Stimulated activated CD4-positive, alpha-beta T cell treated with anti-CD3 and anti-CD28 coated beads, TNF-alpha, amount 100 ng/mL, for 48 hours (primary cell): ENCODE results near the gene GRK3.
"Not testable (repeated sequence)": the region's sequence is repeated elsewhere in the genome, so short reads cannot be mapped to it uniquely, and the experiment has no call there.

ENCODE experiments used
- DNase-seq, 3 donors: peaks; one replicate each; pipeline ENCODE4 v3.0.0-alpha.2; 2020; ENCODE audit warnings: low read depth in 3 of 3

The GRK3 gene

DNA sequence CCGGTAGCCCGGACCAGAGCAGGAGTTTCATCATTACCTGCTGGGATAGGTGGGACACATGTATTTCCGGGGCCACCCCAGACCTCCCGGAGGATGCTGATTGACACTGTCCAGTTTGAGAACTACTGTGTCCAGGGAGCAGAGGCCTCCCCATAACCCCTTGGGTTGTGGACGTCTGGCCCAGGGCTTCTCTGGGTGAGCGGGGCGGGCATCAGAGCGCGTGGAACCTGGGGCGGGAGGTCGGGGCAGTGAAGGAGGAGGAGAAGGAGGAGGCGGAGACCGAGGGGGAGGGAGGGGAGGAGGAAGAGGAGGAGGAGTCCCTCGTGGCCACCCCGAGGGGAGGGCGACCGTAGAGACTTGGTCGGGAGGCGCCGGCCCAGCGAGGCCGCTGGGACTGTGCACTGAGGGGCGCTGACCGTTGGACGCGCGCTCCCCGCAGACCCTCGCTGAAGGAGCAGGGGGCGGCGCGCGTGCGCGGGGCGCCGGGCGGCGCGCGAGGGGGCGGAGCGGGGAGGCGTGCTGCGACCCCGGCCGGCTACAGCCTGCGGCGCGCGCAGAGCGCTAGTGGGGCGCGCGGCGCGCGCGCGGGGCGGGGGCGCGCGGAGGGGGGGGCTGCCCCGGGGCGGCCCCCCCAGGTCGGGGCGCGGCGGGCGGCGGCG is at the start of gene GRK3:
Gene GRK3 (plus strand): TSS at position 356 of the 659 bp plus-strand sequence. CDS start 366 bp downstream, outside the sequence.
- peak; percentile 4 to 43 (median 33) for DNase-seq

DNA sequence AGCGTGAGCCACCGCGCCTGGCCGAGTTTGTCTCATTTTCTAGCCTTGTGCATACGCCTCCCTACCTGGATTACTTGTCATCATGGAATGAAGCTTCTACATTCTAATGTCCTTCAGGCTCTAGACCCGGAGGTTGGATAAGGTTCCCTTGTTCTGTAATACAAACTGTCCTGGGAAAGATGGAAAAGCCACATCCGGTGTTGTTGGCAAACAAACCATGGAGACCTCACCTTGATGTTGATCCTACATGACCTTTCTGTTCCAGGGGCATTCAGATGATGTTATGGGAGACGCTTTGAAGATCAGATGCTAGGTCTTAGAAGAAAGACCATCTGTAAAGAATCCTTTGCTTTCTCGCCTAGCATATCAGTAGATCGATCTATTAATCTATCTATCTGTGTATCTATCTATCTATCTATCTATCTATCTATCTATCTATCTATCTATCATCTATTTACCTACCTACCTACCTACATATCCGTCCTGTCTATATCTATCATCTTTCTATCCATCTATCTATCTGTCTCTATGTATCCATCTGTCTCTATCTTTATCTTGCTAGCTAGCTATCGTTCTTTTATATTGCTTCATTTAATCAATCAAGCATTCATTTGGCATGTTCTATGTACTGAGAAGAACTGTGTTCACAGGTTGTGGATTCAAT is 46.3 kb upstream of the GRK3 start:
- no peak for DNase-seq

DNA sequence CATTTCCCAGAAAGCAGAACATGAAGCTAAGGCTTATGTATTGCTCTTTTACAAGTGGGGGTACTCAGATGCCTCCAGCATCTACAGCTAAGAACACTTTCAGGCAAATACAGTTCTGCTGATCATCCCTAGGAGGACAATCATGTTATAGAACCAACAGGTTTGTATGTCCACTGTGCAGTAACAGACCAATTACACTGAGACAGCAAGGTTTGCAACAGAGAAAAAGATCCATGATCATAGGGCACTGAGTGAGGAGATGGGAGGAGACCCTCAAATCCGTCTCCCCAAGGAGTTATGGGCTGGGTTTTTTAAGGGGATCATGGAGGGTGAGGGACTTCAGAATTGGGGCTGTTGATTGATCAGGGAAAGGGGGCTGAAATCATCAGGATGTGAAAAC is 39.1 kb upstream of the GRK3 start:
- DNase-seq, result no peak

DNA sequence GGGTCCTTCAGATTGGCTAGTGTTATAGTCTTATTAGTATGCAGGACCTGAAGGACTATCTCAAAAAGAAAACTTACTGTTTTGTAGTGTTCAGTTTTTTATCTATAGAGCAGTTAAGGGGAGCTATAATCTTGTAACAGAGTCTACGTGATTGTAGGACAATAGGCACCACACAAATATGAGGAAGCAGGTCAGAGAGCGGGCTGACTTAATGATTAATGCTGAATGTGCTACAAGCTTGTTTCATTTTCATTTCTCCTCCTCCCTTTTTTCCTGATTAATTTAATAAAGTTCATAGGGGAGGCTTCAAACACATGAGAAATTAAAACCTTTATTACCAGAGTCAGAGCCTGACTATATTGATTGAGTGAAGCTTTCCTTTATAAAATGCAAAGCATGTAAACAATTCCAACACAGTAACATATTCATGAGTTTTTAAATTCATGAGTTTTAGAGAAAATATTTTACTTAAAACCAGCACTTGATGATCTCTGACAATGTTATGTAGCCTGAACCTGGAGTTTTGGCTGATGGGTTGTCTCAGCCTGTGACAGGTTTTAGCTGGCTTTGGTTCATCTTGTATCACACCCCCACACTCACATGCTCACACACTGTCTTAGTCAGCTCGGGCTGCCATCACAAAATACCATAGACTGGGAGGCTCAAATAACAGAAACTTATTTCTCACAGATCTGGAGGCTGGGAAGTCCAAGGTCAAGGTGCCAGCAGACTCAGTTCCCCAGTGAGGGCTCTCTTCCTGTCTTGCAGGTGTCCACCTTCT is 38.5 kb upstream of the GRK3 start:
- DNase-seq, result not testable (repeated sequence)

DNA sequence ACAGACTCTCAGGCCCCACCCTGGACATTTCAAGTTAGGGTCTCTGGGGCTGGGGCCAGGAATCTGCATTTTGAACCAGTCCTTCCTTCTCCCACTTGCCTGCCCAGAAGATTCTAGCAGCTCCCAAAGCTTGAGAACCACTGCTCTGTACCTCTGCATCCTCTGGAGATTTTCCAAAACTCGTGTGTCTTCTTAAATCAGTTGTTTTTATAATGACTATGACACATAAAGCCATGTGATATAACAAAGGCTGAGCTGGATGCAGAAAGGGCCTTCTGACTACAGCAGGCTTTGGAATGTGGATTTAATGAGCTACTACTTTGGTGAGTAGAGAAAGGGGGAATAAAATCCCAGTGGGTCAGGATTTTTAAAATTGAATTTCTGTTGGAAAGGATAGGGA is 37.5 kb upstream of the GRK3 start:
- not testable (repeated sequence) for DNase-seq

DNA sequence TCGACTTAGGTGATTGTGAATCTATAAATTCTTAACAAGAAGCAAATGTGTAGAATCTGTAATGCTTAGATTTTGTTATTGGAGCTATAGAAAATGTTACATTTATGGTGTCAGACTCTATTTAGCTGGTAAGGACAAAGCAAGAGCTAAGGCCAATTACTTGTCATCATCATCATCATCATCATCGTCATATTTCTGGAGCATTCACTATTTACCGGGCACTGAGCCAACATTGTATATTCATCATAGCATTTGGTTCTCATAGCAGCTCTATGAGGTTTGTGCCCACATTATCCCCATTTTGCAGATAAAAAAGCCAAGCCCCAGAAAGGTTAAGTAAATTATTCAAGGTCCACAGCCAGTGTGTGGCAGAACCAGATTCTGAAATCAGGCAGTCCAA is 36.4 kb upstream of the GRK3 start:
- not testable (repeated sequence) for DNase-seq

DNA sequence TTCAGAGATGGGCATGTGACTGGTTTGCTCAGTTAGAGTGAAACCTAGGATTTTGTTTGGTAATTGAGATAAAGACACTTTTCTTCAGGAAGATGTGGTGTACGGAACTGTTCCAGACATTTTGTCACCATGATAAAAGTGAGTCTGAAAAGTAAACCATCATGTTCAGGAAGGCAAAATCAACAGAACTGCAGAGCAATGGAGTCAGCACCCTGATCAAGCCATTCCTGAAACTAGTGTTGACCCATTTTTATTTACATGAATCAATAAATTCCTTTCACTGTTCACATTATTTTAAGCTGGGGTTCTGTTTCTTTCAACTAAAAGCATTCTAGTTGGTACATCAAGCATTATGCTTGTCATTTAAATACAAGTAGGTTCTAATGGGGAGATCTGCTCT is 35.4 kb upstream of the GRK3 start:
- DNase-seq, result not testable (repeated sequence)

DNA sequence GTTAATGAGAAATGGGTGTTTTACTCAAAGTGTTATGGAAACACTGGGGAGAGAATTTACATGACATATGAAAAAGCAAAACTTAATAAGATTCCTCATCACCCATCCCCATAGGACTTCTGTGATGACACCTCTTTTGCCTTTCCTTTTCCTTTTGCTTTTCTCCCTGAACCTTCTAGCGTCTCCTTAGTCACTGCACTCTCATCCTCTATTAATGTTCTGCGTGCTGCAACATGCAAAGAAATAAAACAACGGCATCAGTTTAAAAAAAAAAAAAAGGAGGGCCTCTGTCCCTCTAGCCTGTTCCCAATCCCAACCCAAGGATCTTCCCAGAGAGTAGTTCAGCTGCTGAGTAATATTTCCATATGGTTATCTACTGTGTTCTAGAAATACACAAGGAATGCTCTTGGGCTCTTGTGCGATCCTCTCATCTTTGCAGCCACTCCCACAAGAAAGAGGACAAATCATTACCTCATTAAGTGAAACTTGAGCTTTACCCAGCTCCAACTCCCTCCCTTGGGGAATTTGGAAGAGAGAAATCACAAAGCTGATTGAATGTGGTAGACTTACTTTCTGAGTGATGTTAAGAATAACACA is 34.8 kb upstream of the GRK3 start:
- not testable (repeated sequence) for DNase-seq

DNA sequence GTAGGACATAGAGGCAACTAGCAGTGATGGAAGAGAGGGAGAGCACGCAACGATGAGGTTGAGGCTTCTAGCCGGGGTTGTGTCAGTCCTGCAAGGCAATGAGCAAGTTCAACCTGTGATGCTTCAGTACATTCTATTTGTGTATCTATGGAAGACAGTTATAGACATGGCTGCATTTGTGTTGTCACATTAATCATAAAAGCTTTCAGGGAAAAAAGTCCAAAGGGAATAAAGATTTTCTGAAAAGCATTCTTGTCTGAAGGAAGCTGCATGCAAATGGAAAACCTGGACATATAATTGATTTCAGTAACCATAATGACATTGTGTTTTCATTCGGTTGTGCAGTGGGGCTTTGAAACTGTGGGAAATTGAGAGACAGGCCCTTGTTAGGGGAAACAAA is 32.8 kb upstream of the GRK3 start:
- DNase-seq, result not testable (repeated sequence)

DNA sequence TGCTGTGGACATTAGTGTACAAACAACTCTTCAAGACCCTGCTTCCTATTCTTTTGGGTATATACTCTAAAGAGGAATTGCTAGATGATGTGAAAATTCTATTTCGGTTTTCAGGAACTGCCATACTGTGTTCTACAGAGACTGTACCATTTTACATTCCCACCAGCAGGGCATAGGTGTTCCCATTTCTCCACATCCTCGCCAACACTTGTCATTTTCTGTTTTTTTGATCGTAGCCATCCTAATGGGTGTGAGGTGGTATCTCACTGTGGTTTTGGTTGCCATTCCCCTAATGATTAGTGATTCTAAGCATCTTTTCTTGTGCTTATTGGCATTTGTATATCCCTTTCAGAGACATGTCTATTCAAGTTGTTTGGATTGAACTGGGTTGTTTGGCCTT is 29.8 kb upstream of the GRK3 start:
- DNase-seq, result no peak

DNA sequence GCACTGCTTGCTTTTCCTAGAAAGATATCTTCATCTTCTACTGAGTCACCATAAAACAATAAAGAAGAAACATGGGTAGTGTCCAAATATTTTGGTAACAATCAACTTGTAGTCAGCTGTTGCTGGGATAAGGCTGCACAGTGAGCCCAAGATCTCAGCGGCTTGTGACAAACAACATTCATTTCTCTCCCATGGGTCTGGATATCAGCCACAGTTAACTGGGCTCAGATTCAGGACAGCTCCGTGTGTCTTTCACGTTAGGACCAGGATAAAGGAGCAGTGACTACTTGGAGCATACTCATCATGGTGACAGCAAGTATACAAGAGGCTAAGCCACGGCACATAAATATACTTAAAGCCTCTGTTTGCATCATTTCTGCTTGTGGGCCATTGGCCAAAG is 27.9 kb upstream of the GRK3 start:
- no peak for DNase-seq

DNA sequence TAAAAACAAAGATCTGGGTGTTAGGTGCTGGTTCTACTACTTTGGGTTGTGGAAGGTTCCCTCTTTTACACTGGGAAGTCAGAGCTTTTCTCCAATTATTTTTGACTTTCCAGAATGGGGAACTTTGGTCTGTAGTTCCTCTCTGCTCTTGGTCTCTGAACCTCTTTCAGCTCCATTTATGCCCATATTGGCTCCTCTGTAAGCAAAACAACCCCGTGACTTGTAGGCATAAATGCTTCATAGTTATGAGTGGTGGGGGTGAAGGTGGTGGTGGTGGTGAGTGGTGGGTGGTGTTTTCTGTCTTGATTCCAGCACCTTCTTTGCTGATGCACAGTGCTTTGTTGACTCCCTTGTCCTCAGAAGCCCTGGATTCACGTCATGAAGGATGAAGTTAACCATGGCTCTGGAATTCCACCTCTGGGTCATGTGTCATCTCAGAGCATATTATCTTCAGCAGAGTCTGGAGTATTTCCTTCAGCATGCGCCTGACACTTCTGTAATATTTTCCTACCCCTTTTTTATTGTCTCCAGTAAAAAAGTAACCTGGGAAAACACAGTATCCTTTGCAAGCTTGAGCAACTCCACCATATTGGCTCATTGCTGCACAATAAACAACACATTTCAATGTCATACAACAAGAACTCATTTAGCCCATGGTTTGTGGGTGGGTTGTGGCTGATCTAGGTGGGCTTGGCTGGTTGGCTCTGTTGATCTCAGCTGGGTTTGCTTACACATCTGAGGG is 24.1 kb upstream of the GRK3 start:
- no peak for DNase-seq

DNA sequence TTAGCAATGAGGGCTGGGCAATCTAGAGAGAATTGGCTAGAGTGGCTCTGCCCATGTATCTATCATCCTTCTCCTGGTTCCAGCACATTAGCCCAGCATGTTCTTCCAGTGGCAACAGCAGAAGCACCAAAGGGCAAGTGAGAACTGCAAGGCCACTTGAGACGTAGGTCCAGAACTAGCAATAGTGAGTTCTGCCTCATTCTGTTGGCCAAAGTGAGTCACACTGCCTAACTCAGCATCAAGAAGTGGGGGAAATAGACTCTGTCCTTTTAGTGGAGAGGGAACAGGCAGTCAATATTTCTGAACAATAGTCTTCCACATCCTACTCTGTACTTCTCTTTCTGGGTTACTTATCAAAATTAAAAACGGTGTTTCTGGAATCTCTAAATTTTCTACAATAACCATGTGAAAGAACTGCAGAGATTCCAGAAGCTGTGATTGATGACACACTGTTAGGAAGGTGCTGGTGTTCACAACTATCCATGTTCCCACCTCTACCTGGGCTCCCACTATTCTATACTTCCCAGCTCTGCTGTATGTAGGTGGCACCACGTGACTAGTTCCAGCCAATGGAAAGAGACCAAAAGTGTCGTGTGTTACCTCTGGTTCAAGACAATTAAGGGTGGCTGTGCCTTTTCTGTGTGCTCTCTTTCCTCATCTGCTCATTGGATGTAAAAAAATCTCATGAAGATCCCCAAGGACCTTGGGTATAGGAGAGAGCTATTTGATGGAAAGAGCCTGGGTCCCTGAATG is 23.4 kb upstream of the GRK3 start:
- DNase-seq, result no peak

DNA sequence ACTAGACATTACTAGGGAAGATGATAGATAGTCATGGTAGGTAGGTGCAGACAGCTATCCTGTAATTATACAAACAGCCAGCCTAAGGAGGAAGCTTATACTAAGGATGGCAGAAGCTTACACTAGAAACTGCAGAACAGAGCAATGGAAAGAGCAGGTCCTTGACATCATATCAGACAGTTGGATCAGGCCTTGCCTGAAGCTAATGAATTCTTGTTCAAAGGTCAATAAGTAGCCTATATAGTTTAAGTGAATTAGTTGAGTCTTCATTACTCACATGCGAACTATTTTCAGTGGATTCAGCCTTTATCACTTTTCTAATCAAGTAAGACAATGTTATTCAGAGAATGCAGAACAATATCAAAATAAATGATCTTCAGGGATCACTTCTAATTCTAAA is 22.3 kb upstream of the GRK3 start:
- no peak for DNase-seq

DNA sequence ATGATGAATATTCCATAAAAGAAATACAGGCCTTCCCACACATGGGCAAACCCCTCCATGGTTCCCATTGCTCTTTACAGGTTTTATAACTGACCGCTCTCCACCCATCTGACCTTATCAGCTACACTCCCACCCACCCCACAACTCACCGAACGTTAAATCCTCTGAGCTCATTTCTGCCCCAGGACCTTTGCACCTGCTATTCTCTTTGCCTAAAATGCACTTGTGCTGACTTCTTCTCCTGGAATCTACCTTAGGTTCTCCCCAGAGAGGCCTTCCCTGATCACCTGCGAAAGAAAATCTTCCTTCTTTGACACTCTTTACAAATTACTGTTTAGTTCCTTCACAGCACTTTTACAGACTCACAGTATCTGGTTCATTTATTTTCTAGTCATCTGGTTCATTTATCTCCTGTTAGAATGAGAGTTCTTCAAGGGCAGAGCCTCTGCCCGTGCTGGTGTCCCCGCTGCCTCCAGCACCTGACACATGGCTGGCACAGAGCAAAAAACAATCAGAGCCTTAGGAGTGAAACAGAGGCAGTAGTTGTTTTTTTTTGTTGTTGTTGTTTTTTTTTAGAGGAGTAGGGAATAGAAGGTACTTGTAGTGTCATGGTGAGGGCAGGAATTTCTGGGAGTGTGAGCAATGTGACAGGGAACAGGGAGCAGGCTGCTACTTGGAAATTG is 21.6 kb upstream of the GRK3 start:
- no peak for DNase-seq

DNA sequence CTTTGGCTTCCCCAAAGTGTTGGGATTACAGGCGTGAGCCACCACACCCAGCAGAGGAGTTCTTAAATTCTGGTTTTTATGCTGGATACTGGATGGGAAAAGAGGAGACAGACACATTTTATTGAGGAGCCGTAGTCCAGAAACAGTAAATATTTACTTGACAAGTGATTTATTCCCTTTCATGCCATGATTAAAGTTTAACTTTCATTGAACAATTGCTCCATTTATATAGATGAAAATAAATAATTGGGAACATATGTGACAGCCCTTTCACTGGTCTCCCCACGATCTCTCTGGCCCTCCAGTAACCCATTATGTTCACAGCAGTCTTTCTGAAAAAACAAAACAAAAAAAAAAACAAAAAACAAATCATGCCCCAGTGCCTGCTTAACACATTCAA is 19.3 kb upstream of the GRK3 start:
- DNase-seq, result no peak

DNA sequence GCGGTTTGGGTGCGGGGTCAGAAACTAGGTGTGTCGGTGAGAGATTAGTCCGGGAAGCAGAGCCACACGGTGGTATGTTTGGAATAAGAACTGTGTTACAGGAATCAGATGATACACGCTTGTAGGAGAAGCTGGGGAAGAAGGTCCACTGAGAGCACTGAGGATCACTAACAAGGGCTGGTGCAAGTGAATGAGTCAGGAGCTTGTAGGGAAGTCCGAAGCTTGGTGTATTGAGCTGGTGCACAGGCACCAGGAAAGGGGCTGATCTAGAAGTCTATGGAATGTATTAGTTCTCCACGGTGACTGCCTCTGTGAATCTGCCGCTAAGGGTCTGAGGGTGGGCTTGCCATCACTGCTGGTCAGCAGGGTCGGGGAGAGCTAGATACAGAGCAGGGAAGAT is 18.8 kb upstream of the GRK3 start:
- no peak for DNase-seq

DNA sequence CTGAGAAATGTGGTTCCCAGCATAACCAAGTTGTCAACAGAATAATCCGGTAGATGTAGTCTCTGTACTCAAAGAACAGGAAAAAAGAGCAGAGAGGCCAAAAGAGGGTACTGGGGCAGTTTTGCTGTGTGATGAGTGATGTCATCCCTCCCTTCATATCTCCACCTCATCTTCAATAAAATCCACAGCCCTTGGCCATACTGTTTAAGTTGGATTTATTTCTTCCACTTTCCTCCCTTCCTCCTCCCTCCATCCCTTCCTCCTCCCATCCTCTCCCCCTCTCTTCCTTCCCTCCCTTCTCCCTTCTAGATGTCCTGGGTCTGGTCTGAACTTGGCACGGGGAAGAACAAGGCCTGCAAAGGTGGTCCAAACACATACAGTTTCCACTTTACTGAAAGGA is 18.2 kb upstream of the GRK3 start:
- DNase-seq, result no peak

DNA sequence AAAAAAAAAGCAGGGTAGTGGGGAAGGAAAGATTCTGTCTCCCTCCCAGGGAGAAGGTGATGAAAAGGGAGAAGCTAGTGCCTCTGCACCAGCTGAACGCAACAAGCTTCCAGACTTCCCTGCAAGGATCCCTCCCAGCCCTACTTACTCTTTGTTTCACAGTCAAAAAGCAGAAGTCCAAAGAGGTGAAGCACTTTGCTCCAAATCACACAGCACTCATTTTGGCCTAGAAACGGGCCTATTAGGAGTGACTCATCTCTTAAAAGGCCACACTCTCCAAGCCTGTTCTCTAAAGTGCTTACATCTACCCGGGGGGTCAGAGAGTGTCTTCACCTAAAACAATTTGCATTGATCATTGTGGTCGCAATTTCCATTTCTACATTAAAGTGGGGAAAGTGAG is 17.7 kb upstream of the GRK3 start:
- DNase-seq, result no peak

DNA sequence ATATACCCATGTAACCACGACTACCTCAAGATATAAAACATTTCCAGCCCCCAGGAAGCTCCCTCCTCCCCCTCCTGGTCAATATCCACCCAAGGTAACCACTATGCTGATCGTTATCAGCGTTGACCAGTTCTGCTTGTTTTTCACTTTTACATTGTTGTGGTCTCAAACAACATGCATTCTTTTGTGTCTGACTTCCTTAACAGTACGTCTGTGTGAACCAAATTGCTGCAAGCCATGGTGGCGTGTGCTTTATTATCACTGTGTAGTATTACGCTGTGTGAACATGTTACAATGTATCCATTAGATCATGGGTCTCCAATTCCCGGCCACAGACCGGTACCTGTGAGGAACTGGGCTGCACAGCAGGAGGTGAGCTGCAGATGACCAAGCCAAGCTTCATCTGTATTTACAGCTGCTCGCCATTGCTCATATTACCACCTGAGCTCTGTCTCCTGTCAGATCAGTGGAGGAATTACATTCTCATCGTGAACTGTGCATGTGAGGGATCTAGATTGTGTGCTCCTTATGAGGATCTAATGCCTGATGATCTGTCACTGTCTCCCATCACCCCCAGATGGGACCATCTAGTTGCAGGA is 15.5 kb upstream of the GRK3 start:
- no peak for DNase-seq
